ENCODE data around the gene PHF20. TPM values are rescaled to one million over a fixed set of nuclear protein-coding genes. Genes with fewer than 3 reads are reported as not detected.
"Not testable (repeated sequence)": the region's sequence is repeated elsewhere in the genome, so short reads cannot be mapped to it uniquely, and the experiment has no call there.

PHF20 gene
- polyA plus RNA-seq, 1 donor from 2014 or later = 49.2 TPM

DNA sequence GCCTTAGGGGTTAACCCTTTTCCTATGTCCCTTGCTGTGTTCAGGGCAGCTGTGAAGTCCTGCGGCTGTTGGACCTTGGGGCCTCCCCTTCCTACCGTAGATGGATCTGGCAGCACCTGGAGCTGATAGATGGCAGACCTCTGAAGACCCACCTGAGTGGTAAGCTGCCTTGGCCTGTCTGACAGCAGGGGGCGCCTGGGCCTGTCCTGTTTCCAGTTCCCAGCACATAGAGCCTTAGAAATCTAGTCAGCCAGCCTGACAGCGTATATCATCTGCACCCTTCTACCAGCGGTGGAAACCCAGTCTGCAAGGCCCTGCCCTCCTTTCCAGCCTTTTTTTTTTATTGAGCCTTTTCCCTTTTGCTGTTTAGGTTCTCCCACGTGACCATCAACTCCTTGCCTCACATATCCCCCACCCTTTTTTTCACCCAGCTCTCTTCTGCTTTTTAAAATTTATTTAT, 223.2 kb downstream of the PHF20 start:
- no peak for TF ChIP-seq TAF1 (IDR thresholded peaks at IDR 0.05; ENCODE audit: low read depth)
- TF ChIP-seq MXI1 (conservative IDR thresholded peaks at IDR 0.05; ENCODE audit: poor library complexity, severe bottlenecking) = no peak
- peak; percentile 95 for TF ChIP-seq SMC3 (conservative IDR thresholded peaks at IDR 0.05; ENCODE audit: poor library complexity)
- TF ChIP-seq EZH2 (IDR thresholded peaks at IDR 0.05; ENCODE audit: borderline replicate concordance, insufficient read depth, low read length, poor library complexity, severe bottlenecking) = no peak
- no peak for TF ChIP-seq EP300 (conservative IDR thresholded peaks at IDR 0.05; ENCODE audit: poor library complexity, severe bottlenecking)
- TF ChIP-seq RAD21 (conservative IDR thresholded peaks at IDR 0.05) = peak; percentile 86
- TF ChIP-seq POLR2AphosphoS5 (IDR thresholded peaks at IDR 0.05) = no peak
- TF ChIP-seq, protein P1, sequence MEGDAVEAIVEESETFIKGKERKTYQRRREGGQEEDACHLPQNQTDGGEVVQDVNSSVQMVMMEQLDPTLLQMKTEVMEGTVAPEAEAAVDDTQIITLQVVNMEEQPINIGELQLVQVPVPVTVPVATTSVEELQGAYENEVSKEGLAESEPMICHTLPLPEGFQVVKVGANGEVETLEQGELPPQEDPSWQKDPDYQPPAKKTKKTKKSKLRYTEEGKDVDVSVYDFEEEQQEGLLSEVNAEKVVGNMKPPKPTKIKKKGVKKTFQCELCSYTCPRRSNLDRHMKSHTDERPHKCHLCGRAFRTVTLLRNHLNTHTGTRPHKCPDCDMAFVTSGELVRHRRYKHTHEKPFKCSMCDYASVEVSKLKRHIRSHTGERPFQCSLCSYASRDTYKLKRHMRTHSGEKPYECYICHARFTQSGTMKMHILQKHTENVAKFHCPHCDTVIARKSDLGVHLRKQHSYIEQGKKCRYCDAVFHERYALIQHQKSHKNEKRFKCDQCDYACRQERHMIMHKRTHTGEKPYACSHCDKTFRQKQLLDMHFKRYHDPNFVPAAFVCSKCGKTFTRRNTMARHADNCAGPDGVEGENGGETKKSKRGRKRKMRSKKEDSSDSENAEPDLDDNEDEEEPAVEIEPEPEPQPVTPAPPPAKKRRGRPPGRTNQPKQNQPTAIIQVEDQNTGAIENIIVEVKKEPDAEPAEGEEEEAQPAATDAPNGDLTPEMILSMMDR (IDR thresholded peaks at IDR 0.05; ENCODE audit: poor library complexity, severe bottlenecking) = peak; percentile 92
- H3K4me3 ChIP-seq (ENCODE audit: low read length) = no peak overlapping the region
- no peak overlapping the region for H3K27ac ChIP-seq (ENCODE audit: low read length)
- H4K20me1 ChIP-seq (ENCODE audit: insufficient read depth) = no peaks in the 10 kb centered on the region
- H3K36me3 ChIP-seq (ENCODE audit: insufficient read depth, low read length) = no peaks in the 10 kb centered on the region
- no peaks in the 10 kb centered on the region for H3K9me3 ChIP-seq (ENCODE audit: low read length)
- H2AFZ ChIP-seq (ENCODE audit: low read depth, low read length) = no peak overlapping the region
- H3F3A ChIP-seq (ENCODE audit: insufficient read depth, low read length, poor library complexity, severe bottlenecking) = no peaks in the 10 kb centered on the region
- H3K4me2 ChIP-seq (ENCODE audit: low read length) = no peak overlapping the region
- no peak overlapping the region for H3K9ac ChIP-seq (ENCODE audit: low read length)
- H3K9me2 ChIP-seq (ENCODE audit: insufficient read depth, low read length) = no peaks in the 10 kb centered on the region
- no peaks in the 10 kb centered on the region for H3K27me3 ChIP-seq (ENCODE audit: insufficient read depth, low read depth, low read length)
- no peaks in the 10 kb centered on the region for H3K79me2 ChIP-seq (replicated peaks; ENCODE audit: insufficient read depth, low read length)

DNA sequence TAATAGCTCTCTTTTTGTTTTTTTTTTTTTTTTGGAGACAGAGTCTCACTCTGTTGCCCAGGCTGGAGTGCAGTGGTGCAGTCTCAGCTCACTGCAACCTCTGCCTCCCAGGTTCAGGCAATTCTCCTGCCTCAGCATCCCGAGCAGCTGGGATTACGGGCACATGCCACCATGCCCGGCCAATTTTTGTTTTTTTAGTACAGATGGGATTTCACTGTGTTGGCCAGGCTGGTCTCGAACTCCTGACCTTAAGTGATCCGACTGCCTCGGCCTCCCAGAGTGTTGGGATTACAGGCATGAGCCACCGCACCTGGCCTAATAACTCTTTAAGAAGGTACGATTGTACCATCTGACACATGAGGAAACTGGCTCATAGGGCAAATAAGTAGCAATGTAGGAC, 224.7 kb downstream of the PHF20 start:
- H3K9me3 ChIP-seq (ENCODE audit: low read length); H2AFZ ChIP-seq (ENCODE audit: low read depth, low read length); H3K27me3 ChIP-seq (ENCODE audit: insufficient read depth, low read depth, low read length); H3F3A ChIP-seq (ENCODE audit: insufficient read depth, low read length, poor library complexity, severe bottlenecking); H3K27ac ChIP-seq (ENCODE audit: low read length); H3K9ac ChIP-seq (ENCODE audit: low read length); H3K4me2 ChIP-seq (ENCODE audit: low read length); H3K36me3 ChIP-seq (ENCODE audit: insufficient read depth, low read length); H3K79me2 ChIP-seq (replicated peaks; ENCODE audit: insufficient read depth, low read length); H4K20me1 ChIP-seq (ENCODE audit: insufficient read depth); H3K4me3 ChIP-seq (ENCODE audit: low read length); H3K9me2 ChIP-seq (ENCODE audit: insufficient read depth, low read length): not testable (repeated sequence)

Small RNAs within 50 kb of the gene (small RNA-seq; reads per million reads assigned to genes)
- gene COX7BP2 (0 reads per million in 3 experiments), gene HIGD1AP16 (0 reads per million in 3 experiments), gene RF00019 (0 to 1.2 (median 0) reads per million in 3 experiments), gene RF00026 (0 reads per million in 3 experiments), gene RNU4-40P (0 to 0.57 (median 0) reads per million in 3 experiments), gene RNU6-937P (0 to 0.16 (median 0.03) reads per million in 3 experiments)

Other genes starting within 250 kb of the PHF20 start
- not detected in 2 replicates for gene C20orf173, start 242.4 kb upstream of the PHF20 start, polyA plus RNA-seq
- 385 and 451 TPM in 2 replicates for gene ERGIC3, start 229.9 kb upstream of the PHF20 start, polyA plus RNA-seq
- 1.2 and 4.0 TPM in 2 replicates for gene SPAG4, start 156.2 kb upstream of the PHF20 start, polyA plus RNA-seq
- gene CPNE1, start 107.1 kb upstream of the PHF20 start, polyA plus RNA-seq = 148 and 183 TPM in 2 replicates
- 53.9 and 66.0 TPM in 2 replicates for gene RBM12, start 107.1 kb upstream of the PHF20 start, polyA plus RNA-seq
- gene NFS1, start 72.7 kb upstream of the PHF20 start, polyA plus RNA-seq = 55.2 and 67.0 TPM in 2 replicates
- gene ROMO1, start 72.6 kb upstream of the PHF20 start, polyA plus RNA-seq = 514 and 557 TPM in 2 replicates
- 750 and 839 TPM in 2 replicates for gene RBM39, start 29.8 kb upstream of the PHF20 start, polyA plus RNA-seq
- gene SCAND1, start 182.5 kb downstream of the PHF20 start, polyA plus RNA-seq = 156 and 194 TPM in 2 replicates
- 9.5 TPM in 2 replicates for gene CNBD2, start 196.6 kb downstream of the PHF20 start, polyA plus RNA-seq